ENCODE results near the gene TFPI2. TPM values are rescaled to one million over a fixed set of nuclear protein-coding genes. Genes with fewer than 3 reads are reported as not detected.

Gene TFPI2
- total RNA-seq, 1 donor: 97.3 TPM

DNA sequence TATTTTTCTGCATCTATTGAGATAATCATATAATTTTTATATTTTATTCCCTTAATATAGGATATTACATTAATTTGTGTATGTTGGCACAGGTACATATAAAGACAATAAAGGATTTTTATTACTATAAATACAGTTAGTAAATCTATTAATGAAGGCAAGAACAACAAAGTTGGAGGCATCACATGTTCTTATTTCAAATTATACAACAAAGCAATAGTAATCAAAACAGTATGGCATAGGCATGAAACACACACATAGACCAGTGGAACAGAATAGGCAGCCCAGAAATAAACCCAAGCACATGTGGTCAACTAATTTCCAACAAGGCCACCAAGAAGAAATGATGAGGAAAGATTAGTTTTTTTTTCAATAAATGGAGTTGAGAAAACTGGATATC lies 11.2 kb downstream of the TFPI2 start:
- no peak overlapping the region for H3K4me3 ChIP-seq (ENCODE audit: low read depth, low read length)
- DNase-seq (ENCODE audit: low read depth): no peak
- TF ChIP-seq, protein P1, sequence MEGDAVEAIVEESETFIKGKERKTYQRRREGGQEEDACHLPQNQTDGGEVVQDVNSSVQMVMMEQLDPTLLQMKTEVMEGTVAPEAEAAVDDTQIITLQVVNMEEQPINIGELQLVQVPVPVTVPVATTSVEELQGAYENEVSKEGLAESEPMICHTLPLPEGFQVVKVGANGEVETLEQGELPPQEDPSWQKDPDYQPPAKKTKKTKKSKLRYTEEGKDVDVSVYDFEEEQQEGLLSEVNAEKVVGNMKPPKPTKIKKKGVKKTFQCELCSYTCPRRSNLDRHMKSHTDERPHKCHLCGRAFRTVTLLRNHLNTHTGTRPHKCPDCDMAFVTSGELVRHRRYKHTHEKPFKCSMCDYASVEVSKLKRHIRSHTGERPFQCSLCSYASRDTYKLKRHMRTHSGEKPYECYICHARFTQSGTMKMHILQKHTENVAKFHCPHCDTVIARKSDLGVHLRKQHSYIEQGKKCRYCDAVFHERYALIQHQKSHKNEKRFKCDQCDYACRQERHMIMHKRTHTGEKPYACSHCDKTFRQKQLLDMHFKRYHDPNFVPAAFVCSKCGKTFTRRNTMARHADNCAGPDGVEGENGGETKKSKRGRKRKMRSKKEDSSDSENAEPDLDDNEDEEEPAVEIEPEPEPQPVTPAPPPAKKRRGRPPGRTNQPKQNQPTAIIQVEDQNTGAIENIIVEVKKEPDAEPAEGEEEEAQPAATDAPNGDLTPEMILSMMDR (IDR thresholded peaks at IDR 0.05; ENCODE audit: insufficient read depth, low read length): no peak

DNA sequence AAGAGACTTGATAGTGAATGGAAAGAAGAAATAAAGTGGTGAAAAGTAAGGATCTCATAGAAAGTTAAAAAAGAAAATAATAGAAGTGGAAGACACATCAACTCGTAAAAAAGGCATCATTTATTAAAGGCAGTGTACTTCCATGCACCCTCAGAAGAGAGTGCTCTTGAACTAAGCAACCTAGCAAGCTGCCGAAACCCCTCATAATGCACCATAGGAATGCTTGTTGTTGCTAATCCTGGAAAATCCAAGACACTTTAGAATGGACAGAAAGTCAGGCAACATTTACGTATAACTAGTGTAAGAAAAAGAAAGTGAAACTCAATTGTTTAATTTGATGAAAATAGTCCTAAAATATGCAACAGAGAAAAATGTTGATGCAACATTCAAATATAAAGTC lies 12.8 kb downstream of the TFPI2 start:
- DNase-seq (ENCODE audit: low read depth): peak; percentile 13
- TF ChIP-seq, protein P1 (IDR thresholded peaks at IDR 0.05; ENCODE audit: insufficient read depth, low read length): no peak
- H3K4me3 ChIP-seq (ENCODE audit: low read depth, low read length): no peak overlapping the region

DNA sequence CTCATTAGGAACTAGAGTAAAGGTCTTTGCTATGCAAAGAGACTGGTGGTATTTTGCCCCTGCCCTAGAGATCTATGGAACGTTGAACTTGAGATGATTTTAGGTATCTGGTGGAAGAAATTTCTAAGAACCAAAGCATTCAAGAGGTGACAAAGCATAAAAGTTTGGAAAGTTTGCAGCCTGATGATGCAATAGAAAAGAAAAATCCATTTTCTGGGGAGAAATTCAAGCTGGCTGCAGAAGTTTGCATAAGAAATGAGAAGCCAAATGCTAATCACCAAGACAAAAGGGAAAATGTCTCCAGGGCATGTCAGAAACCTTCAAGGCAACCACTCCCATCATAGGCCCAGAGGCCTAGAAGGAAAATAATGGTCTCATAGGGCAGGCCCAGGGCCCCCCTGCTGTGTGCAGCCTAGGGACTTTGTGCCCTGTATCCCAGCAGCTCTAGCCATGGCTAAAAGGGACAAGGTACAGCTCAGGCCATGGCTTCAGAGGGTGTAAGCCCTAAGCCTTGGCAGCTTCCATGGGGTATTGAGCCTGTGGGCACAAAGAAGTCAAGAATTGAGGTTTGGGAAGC lies 16.5 kb downstream of the TFPI2 start:
- H3K4me3 ChIP-seq (ENCODE audit: low read depth, low read length): no peak overlapping the region
- TF ChIP-seq, protein P1 (IDR thresholded peaks at IDR 0.05; ENCODE audit: insufficient read depth, low read length): no peak
- peak; percentile 30 for DNase-seq (ENCODE audit: low read depth)

DNA sequence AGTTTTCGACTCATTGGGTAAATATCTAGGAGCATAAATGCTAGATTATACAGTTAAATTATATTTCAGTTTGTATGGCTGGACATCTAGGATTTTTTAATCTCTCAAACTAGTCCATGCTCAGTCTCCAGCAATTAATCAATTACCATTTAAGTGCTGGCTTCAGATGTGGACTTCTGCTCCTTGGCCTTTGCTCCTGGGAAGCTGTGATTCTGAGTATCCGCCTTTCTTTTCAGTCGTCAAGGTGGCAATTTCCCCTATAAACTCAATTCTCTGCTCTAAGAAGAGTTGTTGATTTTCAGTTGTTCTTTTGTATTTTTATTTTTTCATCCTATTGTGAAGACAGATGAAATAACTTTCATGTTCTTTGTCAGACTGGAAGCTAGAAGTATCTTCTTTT lies 23.7 kb downstream of the TFPI2 start:
- TF ChIP-seq, protein P1 (IDR thresholded peaks at IDR 0.05; ENCODE audit: insufficient read depth, low read length): no peak

DNA sequence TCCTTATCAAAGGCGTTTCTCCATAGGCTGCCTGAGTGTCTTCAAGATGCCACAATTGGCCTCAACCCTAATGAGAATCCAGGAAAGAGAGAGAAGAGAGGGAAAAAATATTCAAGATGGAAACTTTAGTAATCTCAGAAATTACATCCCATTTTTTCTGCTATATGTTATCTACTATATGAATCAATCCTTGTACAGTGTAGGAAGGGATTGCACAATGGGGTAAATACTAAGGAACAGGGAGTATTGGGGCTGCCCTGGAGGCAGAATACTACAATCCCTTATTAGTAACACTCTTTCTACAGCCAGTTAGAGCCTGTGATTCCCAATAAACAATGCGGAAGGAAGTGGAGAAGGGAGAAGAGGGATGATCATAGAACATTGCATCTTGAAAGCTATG lies 27.9 kb downstream of the TFPI2 start:
- TF ChIP-seq, protein P1 (IDR thresholded peaks at IDR 0.05; ENCODE audit: insufficient read depth, low read length): no peak
- DNase-seq (ENCODE audit: low read depth): no peak
- no peak overlapping the region for H3K4me3 ChIP-seq (ENCODE audit: low read depth, low read length)

More for the DNA sequence above, 23.7 kb downstream of the TFPI2 start:
- DNase-seq (ENCODE audit: low read depth): no peak
- no peak overlapping the region for H3K4me3 ChIP-seq (ENCODE audit: low read depth, low read length)

DNA sequence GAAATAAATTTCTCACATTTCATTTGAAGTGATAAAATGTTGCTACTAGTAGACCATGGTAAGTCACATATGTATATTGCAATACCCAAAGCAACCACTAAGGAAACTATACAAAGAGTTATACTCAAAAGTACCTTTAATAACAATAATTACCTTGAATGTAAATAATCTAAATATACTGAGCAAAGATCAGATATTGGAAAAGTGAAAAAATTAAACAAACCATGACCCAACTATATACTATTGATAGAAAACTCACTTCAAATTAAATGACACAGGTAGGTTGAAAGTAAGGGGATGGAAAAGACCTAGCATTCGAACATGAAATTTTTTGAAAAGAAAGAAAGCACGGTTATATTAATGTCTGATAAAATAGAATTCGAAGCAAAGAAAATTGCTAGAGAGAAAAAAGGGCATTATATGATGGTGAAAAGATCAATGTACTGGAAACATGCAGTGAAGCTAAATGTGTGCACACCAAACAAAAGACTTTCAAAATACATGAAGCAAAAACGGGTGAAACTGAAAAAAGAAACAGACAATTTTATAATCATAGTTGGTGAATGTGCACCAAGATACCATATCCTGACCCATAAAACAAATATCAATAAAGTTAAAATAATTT lies 29.1 kb downstream of the TFPI2 start:
- TF ChIP-seq, protein P1 (IDR thresholded peaks at IDR 0.05; ENCODE audit: insufficient read depth, low read length): peak; percentile 40
- DNase-seq (ENCODE audit: low read depth): no peak
- no peak overlapping the region for H3K4me3 ChIP-seq (ENCODE audit: low read depth, low read length)
